ENCODE results near the gene MPHOSPH9.

GRCh38 chr12:123150744-123151456 is 82.0 kb downstream of the MPHOSPH9 start, which contains the start of gene PITPNM2:
- TF ChIP-seq POLR2AphosphoS5 (IDR thresholded peaks at IDR 0.05; ENCODE audit: low read depth, low read length) (peak; percentile 17; the same call in 1 of the 2 replicates), SIN3A (IDR thresholded peaks at IDR 0.05; ENCODE audit: borderline replicate concordance, insufficient read depth, low read length) (no peak), REST (IDR thresholded peaks at IDR 0.05; ENCODE audit: insufficient read depth in 1 of 2, low read depth in 2 of 2, low read length in 2 of 2) (no peak), TAF1 (IDR thresholded peaks at IDR 0.05; ENCODE audit: borderline replicate concordance, insufficient read depth, low read length) (no peak)

Data from PFSK-1 (cell line).